Suprapubic skin (tissue), 3 donors: ENCODE measurements around the gene HDGF.

Experiments
- EP300 ChIP-seq: sonication (generic); formaldehyde crosslinking; IDR thresholded peaks from one replicate; pipeline ENCODE4 v1.6.1; 2017; ENCODE audit warnings: antibody characterized with exemption
- TF ChIP-seq, protein P1 (sequence below), 2 donors: fragments of 200-600 bp in 1 of 2; fragments of 450-650 bp in 1 of 2; sonication (generic) in 1 of 2; IDR thresholded peaks; one replicate each; pipeline ENCODE4 v1.5.1; 2016 to 2019; ENCODE audit warnings: antibody characterized with exemption in 2 of 2, mild to moderate bottlenecking in 1 of 2, moderate library complexity in 1 of 2

DNA sequence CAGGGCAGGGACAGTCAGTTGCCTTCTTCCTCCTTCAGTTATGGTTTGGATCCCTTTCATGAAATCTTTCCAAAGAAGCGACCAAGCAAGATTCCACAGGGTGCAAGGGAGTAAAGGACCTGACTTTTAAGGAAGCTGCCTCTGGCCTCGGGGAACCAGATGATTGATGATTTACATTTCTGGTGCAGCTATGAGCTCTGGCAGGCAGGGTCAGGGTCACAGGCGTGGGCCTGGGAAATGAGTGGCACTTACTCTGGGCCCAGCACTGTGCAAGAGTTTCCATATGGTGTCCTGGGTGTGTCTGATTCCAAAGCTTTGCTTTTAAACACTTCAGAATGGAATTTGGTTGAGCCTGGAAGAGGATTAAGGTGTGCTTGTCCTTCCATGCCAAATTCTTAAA lies 38.8 kb downstream of the HDGF start:
- TF ChIP-seq EP300 = no peak
- TF ChIP-seq, protein P1, sequence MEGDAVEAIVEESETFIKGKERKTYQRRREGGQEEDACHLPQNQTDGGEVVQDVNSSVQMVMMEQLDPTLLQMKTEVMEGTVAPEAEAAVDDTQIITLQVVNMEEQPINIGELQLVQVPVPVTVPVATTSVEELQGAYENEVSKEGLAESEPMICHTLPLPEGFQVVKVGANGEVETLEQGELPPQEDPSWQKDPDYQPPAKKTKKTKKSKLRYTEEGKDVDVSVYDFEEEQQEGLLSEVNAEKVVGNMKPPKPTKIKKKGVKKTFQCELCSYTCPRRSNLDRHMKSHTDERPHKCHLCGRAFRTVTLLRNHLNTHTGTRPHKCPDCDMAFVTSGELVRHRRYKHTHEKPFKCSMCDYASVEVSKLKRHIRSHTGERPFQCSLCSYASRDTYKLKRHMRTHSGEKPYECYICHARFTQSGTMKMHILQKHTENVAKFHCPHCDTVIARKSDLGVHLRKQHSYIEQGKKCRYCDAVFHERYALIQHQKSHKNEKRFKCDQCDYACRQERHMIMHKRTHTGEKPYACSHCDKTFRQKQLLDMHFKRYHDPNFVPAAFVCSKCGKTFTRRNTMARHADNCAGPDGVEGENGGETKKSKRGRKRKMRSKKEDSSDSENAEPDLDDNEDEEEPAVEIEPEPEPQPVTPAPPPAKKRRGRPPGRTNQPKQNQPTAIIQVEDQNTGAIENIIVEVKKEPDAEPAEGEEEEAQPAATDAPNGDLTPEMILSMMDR (IDR thresholded peaks at IDR 0.05) = no peak
